Esophagus squamous epithelium (tissue), 5 donors: ENCODE measurements around the gene DUOXA2. TPM values are rescaled to one million over a fixed set of nuclear protein-coding genes. Genes with fewer than 3 reads are reported as not detected.
A peak's percentile ranks its signal among the peaks of the same experiment; 100 is the strongest.

ENCODE experiments used
- DNase-seq: peaks from one replicate; lab custom pipeline; 2025; lab: John Stamatoyannopoulos, UW
- H3K27ac ChIP-seq, 4 donors: fragments of 200-600 bp; sonication (generic); one replicate each; pipeline ENCODE4 v1.5.1; 2016 to 2019; ENCODE audit warnings: mild to moderate bottlenecking in 1 of 4
- H3K27me3 ChIP-seq, 4 donors: fragments of 200-600 bp; sonication (generic); 1 replicate in 3 of 4; 2 replicates in 1 of 4; pipeline versions ENCODE4 v1.5.1 to v1.6.0; 2017 to 2021; ENCODE audit warnings: antibody characterized with exemption in 1 of 4
- H3K36me3 ChIP-seq, 3 donors: fragments of 200-600 bp; sonication (generic); one replicate each; pipeline ENCODE4 v1.5.1; 2016 to 2019
- H3K4me1 ChIP-seq, 3 donors: fragments of 200-600 bp; sonication (generic); one replicate each; pipeline ENCODE4 v1.5.1; 2017 to 2019
- H3K4me3 ChIP-seq, 4 donors: fragments of 200-600 bp; sonication (generic); 1 replicate in 3 of 4; 2 replicates in 1 of 4; pipeline ENCODE4 v1.5.1; 2016 to 2019; ENCODE audit warnings: mild to moderate bottlenecking in 2 of 4, moderate library complexity in 1 of 4
- H3K9me3 ChIP-seq, 3 donors: fragments of 200-600 bp; sonication (generic); one replicate each; pipeline ENCODE4 v1.5.1; 2016 to 2019
- CTCF ChIP-seq, 6 experiments: fragments of 450-650 bp in 4 of 6; fragments of 200-600 bp in 2 of 6; sonication (generic) in 2 of 6; IDR thresholded peaks; one replicate each; pipeline ENCODE4 v1.5.1; 2016 to 2019; ENCODE audit warnings: antibody characterized with exemption in 6 of 6, mild to moderate bottlenecking in 4 of 6, moderate library complexity in 4 of 6
- POLR2A ChIP-seq, 4 donors: fragments of 450-650 bp; IDR thresholded peaks; one replicate each; pipeline ENCODE4 v1.6.1; 2017; ENCODE audit warnings: antibody characterized with exemption in 4 of 4, mild to moderate bottlenecking in 4 of 4, moderate library complexity in 3 of 4
- WGBS, 2 donors: methylation state at CpG; one replicate each; pipeline ENCODE4 v1.1.5; 2018; 5-methylcytosine and 5-hydroxymethylcytosine counted together
- intact Hi-C: fragments of 100-400 bp; cut with DNase I; formaldehyde crosslinking; loops from one replicate; pipeline ENCODE4 v1.15.0; 2022
- total RNA-seq, 4 donors: library from RNA; depleted of rRNA; stranded (reverse); fragments of >200 nt; gene quantifications; one replicate each; pipeline ENCODE4 v1.1.0, GENCODE V29; 2016
- donor health status: DM: yes; HTN: yes; CAD: no.

Gene DUOXA2
- total RNA-seq, 4 donors from 2014 or later = 6.3 to 20.6 (median 13.6) TPM; not detected in 1

GRCh38 chr15:45149060-45149459, 34.9 kb downstream of the DUOXA2 start:
- H3K4me3 ChIP-seq = no peak overlapping the region
- H3K9me3 ChIP-seq = no peaks in the 10 kb centered on the region
- H3K36me3 ChIP-seq = peaks cover 0 to 92% (median 6%) of the 10 kb centered on the region in 3 donors
- TF ChIP-seq POLR2A (IDR thresholded peaks at IDR 0.05) (no peak), CTCF (IDR thresholded peaks at IDR 0.05) (no peak)
- peak overlapping the region in 3 of 4 donors; percentile 53 to 76 (median 72) for H3K27ac ChIP-seq
- peaks cover 0 to under 1% (median 0%) of the 10 kb centered on the region in 4 donors for H3K27me3 ChIP-seq
- H3K4me1 ChIP-seq = peaks cover 0 to 52% (median 12%) of the 10 kb centered on the region in 3 donors
- intact Hi-C loops = no loop called here
- DNase-seq = no peak
- 42 to 46% methylated on average over 1 of the region's 1 CpG for WGBS, 2 donors

GRCh38 chr15:45150481-45150880, 36.4 kb downstream of the DUOXA2 start:
- Histone ChIP-seq H3K4me3 (no peak overlapping the region), H3K4me1 (peaks cover 0 to 58% (median 12%) of the 10 kb centered on the region in 3 donors), H3K27ac (no peak overlapping the region), H3K27me3 (no peaks in the 10 kb centered on the region), H3K9me3 (no peaks in the 10 kb centered on the region), H3K36me3 (peaks cover 0 to 79% (median 6%) of the 10 kb centered on the region in 3 donors)
- TF ChIP-seq CTCF (IDR thresholded peaks at IDR 0.05) (no peak), POLR2A (IDR thresholded peaks at IDR 0.05) (no peak)
- no peak for DNase-seq
- no CpG with 5 or more reads among the region's 6 CpGs for WGBS, 2 donors
- intact Hi-C loops = no loop called here

GRCh38 chr15:45150997-45151396, 36.9 kb downstream of the DUOXA2 start:
- H3K4me1 ChIP-seq = peaks cover 0 to 58% (median 12%) of the 10 kb centered on the region in 3 donors
- intact Hi-C loops = no loop called here
- no peak overlapping the region for H3K27ac ChIP-seq
- H3K36me3 ChIP-seq = peaks cover 0 to 79% (median 6%) of the 10 kb centered on the region in 3 donors
- DNase-seq = no peak
- 93 to 100% methylated on average over 2 to 6 of the region's 6 CpGs for WGBS, 2 donors
- no peak overlapping the region for H3K4me3 ChIP-seq
- H3K27me3 ChIP-seq = no peaks in the 10 kb centered on the region
- no peak for TF ChIP-seq CTCF (IDR thresholded peaks at IDR 0.05)
- TF ChIP-seq POLR2A (IDR thresholded peaks at IDR 0.05) = no peak
- H3K9me3 ChIP-seq = no peaks in the 10 kb centered on the region

GRCh38 chr15:45151998-45152828, 38.1 kb downstream of the DUOXA2 start:
- intact Hi-C loops = no loop called here
- H3K36me3 ChIP-seq = peaks cover 0 to 78% (median 6%) of the 10 kb centered on the region in 3 donors
- WGBS, 2 donors = 94 to 96% methylated on average over 27 to 29 of the region's 36 CpGs
- no peaks in the 10 kb centered on the region for H3K9me3 ChIP-seq
- no peak overlapping the region for H3K27ac ChIP-seq
- no peak overlapping the region for H3K4me3 ChIP-seq
- DNase-seq = no peak
- peaks cover 5 to 58% (median 15%) of the 10 kb centered on the region in 3 donors for H3K4me1 ChIP-seq
- no peaks in the 10 kb centered on the region for H3K27me3 ChIP-seq
- no peak for TF ChIP-seq POLR2A (IDR thresholded peaks at IDR 0.05)
- TF ChIP-seq CTCF (IDR thresholded peaks at IDR 0.05) = no peak

- H3K27ac ChIP-seq = peak overlapping the region; percentile 47 to 99 (median 84)
- no peaks in the 10 kb centered on the region for H3K27me3 ChIP-seq
- no peaks in the 10 kb centered on the region for H3K9me3 ChIP-seq
- no peak overlapping the region for H3K4me3 ChIP-seq
- TF ChIP-seq POLR2A (IDR thresholded peaks at IDR 0.05) (no peak), CTCF (IDR thresholded peaks at IDR 0.05) (no peak)
- WGBS, 2 donors = 84 to 96% methylated on average over 8 of the region's 8 CpGs
- intact Hi-C loops = no loop called here
- no peak for DNase-seq
- peaks cover 5 to 70% (median 9%) of the 10 kb centered on the region in 3 donors for H3K4me1 ChIP-seq
- H3K36me3 ChIP-seq = peaks cover 0 to 62% (median 6%) of the 10 kb centered on the region in 3 donors
Measured at GRCh38 chr15:45155739-45156138, 41.6 kb downstream of the DUOXA2 start.
